ENCODE results near the gene KLHL2.
"Not testable (repeated sequence)": the region's sequence is repeated elsewhere in the genome, so short reads cannot be mapped to it uniquely, and the experiment has no call there.

The KLHL2 gene

DNA sequence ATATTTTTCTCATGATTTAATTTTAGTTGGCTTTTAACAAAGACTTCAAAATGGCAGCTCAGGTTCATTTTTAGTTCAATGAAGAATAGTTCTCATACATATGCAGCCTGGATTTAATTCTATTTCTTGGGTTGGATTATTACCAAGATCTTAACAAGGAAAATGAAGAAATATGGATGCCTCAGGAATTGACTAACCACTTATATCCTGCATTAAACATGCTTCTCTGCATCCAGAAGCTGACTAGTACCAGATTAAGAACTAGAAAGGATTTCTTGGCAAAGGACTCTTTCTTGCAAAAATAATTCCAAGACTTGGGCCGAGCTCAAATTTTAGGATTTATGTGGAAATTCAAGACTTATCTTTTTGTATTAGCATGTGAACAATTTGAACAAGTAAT lies 5.6 kb upstream of the KLHL2 start:
- in situ Hi-C loops (cut with MboI; ENCODE audit: low sequenced_read_pairs): no loop called here

DNA sequence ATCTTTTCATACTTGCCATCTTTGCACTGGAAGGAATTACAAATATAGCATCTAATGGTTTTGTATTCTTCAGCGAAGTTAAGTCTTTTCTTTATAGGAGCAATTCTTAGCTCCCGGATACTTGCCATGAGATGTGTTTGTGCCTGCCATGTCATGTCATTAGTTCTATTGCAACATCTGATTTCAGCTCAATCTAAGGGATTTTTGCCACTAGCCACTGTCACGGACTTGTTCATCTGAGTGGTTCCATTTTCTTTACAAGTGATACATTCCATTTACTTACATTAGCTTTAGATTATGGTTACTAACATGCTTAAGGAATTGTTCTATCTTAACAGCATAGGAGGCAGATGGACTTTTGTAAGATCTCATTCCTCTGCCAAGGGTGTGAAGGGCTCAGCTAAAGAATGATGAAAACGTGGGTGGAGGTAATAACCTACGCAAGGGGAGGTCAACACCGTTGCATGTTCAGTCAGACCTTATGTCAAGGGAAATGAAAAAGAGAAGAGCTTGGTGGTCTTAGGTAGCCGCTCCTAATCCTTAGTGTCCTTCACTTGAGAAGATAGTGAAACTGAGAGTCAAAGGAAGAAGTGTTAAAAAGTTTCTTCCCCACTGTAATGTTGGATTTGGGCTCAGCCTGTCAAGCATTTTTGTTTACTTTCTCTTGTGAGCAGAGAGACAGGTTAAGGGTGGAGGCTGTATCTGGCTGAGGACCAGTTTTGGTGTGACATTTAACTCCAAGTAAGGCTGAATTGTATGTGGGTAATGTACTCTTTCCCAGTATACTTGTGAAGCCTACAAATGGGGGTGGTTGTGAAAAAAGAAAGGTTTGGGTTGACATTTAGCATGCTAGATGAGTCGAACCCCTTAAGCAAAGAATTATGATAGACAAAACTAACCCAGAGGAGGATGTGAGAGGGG lies 3.6 kb upstream of the KLHL2 start:
- in situ Hi-C loops (cut with MboI; ENCODE audit: low sequenced_read_pairs): no loop called here

DNA sequence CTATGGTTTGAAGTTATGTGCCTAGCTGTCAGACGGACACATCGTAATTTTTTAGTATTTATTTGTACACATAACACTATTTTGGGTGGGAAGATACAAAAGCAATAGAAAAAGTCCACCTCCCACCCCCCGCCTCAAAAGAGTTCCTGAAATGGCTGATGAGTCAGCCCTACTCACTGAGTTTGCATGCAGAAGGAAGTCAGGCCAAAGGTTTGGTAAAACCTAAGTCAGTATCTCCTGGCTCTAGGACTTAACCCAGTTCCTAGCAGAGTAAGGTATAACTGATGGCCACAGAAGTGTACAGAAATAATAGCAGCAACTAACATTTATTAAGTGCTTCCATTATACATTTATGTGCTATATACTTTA lies 2.9 kb upstream of the KLHL2 start:
- in situ Hi-C loops (cut with MboI; ENCODE audit: low sequenced_read_pairs): no loop called here

DNA sequence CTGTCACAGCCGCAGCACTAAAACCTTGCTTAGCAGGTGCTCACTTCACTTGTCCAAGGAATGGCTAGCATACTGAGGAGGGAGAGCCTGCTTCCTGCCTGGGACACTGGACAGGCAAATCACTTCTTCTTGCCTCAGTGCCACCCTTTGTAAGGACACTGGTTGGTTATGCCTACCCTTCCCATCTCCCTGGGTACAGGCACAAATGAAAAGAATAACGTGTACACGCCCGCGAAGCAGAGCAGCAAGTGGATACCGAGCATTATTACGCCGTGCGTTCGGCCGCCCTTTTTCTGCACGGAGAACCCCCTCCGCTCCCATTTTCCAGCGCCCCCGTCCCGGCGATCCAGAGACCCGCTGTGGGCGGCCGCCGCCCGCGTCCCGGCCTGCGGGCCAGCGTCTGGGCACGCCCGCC lies 338 bp upstream of the KLHL2 start:
- in situ Hi-C loops (cut with MboI; ENCODE audit: low sequenced_read_pairs): no loop called here

DNA sequence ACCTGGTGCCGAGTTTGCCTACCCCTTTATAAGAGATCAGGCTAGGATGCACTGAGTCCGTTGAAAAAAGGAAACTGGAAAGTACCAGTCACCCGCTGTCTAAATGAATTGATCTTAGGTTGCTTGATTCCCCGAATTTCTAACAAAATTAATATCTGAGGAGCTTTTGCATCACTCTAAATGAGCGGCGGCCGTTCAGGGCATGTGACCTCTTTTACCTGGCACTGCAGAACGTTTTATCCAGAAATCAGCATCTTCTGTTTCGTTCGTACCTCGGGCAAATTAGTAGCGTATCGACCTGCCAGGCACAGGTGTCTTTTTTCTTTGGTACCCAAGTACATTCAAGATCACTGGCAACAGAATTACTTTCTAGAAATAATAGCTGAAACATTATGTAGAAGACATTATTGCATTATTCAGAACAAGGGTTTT lies 876 bp downstream of the KLHL2 start:
- in situ Hi-C loops (cut with MboI; ENCODE audit: low sequenced_read_pairs): no loop called here

DNA sequence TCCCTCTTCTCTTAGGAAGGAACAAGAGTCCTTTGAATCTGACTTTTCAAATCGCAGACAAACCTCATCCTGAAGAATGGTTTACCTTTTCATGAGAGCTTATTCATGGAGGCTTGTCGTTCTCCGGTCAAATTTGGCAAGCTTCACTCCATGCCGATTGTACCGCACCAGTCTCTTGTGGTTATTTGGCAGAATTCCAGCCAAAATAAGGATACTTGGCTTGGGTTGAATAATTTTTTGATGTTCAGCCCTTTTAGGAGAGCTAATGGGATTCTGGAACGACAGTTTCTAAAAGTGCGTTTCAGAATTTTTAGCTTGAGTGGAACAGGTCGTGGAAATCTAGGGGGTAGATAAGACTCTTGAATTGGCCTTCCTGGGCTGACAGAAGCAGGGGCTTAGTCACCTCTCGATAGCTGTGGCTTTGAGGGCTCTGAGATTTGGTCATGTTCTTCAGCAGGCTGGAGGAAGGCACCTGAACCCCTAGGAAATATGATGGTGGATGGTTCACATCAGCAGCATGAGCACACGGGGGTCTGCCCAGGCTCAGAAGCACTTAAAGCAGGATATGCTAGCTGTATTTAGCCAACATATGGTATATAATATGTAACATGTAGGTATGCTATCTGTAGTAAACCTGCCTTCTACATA lies 1.5 kb downstream of the KLHL2 start:
- in situ Hi-C loops (cut with MboI; ENCODE audit: low sequenced_read_pairs): no loop called here

DNA sequence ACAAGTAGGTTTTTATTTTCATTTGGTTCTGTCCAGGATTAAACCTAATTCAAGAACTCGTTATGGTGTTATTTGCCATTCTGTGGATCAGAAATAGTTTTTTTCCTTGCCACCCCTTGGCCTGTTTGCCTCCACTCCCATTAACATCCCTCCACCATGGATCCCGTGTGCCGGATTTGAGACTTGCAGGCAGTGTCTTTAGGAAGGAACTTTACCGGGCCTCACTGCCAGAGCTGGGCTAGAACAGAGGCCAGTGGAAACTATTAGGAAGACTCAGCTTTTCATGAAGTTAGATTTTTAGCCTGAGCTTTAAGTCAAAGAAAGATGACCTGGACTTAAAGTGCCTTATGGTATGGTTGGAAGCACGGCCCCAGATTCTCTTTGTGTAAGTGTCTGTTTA lies 2.4 kb downstream of the KLHL2 start:
- in situ Hi-C loops (cut with MboI; ENCODE audit: low sequenced_read_pairs): no loop called here

DNA sequence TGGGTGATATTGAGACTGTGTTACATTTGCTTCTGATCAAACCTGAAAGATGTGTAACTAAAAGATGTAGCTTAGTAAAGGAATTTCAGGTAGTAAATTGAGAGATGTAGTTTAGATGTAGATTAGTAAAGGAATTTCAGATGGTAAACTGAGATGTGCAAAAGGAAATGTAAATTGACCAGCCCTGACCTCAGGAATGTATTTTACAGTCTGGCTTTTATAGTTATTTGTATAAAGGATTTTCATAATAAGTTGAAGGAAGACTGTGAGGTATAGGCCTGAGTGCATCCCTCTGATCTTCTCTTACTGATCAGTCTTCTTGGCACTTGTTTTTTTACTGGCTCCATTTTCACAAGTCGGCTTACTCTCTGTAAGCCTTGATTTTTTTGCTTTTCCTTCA lies 3.2 kb downstream of the KLHL2 start:
- in situ Hi-C loops (cut with MboI; ENCODE audit: low sequenced_read_pairs): no loop called here

DNA sequence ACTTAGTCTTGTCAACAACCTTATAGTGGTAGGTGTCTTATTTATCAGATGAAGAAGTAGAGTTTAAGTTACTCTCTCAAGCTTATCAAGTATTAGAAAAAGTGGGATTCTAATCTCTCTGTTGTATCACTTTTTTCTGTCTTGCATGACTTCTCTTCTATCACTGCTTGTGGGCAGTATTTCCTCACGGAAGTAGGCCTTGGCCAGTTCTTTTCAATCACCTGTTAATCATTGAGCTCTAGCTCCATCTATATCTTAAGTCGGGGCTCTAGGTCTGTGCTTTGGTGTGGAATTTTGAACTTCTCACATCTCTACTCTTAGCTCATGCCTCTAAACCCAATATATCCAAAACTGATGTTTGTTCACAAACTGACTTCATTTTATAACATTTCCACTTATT lies 5.3 kb downstream of the KLHL2 start:
- in situ Hi-C loops (cut with MboI; ENCODE audit: low sequenced_read_pairs): not testable (repeated sequence)

DNA sequence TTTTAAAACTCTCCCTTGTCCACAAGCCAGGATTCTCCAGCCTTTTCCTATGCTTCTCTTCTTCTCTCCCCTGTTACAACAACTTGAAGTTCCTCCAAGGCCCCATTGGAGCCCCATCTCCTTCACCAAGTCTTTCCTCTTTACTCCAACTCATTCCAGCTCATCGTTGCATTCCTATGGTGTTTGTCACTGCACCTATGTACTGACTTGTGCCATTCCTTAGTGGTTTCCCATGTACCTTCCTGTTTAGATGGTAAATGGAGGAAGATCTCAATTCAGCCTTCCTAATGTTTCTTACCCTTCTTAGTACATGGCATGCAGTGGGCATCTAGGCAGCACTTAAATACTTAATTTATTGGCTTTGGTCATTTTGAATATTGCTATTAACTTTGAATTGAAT lies 6.0 kb downstream of the KLHL2 start:
- in situ Hi-C loops (cut with MboI; ENCODE audit: low sequenced_read_pairs): not testable (repeated sequence)

DNA sequence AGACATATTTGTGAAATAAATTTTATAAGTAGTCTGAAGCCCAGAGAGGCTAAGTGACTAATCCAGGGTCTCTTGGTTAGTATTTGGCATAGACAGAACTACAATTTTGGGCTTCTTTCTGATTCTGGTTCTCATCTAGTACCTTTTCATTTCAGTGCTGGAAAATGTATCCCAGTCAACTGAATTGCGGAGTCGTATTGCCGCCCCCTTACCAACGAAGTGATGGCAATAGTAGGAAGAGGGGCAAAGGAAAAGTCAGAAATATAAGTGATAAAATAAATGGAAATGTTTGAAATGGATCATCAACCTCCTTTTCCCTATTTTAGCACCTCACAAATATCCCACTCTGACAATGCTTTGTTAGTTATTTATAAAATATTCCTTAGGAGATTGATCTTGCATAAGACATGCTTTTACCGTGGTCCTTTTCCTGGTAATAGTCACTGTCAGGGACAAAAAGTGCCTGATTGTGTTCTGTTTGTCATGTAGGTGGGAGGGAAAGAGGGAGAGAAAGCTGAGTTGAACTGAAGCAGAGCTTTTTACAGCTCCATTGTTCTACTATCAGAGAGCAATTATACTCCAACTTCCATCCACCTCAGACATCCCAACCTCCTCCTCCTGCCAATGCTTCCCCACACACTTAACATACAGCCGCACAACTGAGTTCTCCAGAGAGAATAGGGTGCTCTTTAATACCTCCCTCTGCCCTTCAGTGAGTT lies 6.8 kb downstream of the KLHL2 start:
- in situ Hi-C loops (cut with MboI; ENCODE audit: low sequenced_read_pairs): not testable (repeated sequence)

DNA sequence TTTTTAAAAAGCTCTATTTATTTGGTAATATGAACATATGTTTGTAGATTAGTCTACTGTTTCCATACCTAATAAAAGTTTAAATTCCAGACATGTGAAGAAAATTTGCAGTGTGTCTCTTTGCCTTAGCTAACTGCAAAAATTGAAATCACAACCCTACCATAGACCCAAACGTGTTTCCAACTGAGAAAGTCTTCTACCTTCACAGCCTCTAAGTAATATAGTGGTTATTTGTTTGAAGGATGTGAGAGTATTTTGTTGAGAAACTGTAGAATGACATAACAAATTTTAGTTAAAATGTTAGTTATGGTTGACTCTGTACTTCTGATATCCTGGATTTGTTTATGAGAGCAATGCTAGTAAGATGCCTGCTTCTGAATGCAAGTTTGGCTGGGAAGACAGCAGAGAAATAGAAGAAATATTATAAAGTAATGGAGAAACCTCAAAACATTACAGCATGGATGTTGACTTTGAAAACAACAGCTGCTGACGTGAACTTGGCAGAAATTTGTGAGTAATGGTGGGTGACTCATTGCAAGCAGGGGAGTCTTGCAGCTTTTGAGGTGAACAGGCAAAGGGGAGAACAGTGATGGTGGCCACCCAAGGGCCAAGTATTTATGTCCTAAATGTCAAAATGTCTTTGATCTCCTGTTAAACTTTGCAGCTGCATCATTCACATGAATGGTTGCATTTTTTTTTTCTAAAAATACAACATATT lies 7.8 kb downstream of the KLHL2 start:
- in situ Hi-C loops (cut with MboI; ENCODE audit: low sequenced_read_pairs): not testable (repeated sequence)

DNA sequence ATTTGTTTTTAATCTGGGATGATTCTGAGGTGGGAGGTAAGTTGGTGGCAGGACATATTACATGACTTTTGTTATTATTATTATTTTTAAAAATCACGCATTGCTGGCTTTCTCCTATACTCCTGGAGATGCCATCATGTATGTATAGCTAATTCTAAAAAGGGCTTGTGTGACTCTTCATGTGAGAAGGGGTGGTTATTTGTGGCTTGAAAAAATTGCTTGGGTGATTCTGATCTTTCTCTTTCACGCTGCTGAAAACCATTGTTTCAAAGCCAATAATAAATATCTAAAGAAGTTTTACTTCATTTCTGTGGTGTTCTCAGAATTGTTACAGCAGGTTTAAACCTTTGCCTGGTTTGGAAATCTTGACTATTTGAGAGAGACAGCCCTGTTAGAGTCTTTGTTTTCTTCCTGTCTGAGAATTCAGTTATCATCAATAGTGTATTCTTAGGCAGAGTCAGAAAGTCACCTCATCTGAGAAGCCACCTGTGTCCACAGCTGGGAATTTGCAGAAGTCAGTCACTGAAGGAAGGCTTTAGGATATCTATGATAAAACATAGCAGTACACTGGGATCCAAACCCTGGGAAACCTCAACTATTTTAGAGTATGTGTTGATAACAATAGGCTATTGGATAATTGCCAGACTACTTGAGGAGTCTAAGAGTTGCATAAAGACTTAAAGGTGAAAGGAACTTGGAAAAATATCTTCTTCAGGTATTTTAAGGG lies 8.6 kb downstream of the KLHL2 start:
- in situ Hi-C loops (cut with MboI; ENCODE audit: low sequenced_read_pairs): not testable (repeated sequence)

DNA sequence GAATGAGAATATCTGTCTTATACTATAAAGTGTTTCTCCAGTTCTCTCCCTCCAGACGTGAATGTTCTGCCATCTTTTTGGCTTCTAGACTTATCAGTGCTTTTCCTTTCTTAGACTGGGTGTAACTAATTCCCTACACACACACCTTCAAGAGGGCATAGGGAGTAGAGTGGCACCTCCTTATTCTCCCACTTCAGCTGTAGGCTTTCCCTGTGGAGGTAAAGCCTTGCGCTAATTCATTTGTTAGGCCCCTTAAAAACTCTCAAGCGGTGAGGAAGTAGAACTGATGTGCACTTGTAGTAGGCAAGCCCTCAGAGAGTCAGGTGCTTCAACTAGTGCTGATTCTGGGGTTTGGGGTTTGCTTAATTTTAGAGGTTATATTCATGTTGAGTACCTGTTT lies 10.0 kb downstream of the KLHL2 start:
- in situ Hi-C loops (cut with MboI; ENCODE audit: low sequenced_read_pairs): no loop called here

DNA sequence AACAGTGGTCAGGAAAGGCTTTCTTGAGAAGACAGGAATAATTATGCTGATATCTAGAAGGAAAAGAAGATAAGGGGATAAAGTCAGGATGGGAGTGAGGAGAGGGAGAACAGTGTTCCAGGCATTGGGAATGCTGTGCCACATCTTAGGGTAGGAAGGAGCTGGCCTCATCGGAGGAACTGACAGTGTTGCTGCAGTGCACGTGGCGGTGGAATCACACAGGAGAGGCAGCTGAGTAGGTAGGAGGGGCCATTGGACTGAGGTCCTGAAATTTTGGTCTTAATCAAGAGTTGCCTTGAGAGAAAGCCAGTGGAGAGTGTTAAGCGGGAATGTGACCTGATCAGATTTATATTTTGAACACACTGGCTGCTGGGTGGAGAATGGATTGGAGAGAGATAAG lies 13.9 kb downstream of the KLHL2 start:
- in situ Hi-C loops (cut with MboI; ENCODE audit: low sequenced_read_pairs): not testable (repeated sequence)

DNA sequence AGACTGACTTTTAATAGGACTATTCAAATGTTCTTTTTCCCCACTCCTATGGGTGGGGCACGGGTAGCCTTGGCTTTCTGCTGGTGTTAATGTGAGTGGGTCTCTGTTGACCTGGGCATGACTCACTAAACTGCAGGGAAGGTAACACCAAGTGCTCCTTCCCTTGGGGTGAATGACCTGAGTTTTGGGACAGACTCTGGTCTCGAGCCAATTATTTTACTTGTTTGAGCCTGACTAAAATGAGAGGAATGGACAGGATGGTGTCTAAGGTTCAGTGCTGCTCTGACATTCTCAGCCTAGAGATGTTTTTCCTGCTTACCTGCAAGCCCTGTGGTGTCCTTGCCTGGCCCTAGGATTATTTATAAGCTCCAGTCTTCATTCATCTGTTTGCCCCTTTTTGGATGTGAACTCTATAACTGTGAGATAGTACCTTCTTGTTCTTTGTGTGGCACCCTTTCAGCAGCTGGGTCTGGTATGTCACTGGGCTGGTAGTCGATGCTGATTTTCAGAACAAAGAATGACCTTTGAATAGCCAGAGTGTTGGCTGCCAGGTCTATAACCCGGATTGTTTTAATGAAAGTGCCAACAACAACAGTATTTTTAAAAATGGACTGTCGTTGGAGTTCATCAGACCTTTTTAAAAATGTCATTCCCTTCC lies 14.8 kb downstream of the KLHL2 start:
- in situ Hi-C loops (cut with MboI; ENCODE audit: low sequenced_read_pairs): not testable (repeated sequence)

DNA sequence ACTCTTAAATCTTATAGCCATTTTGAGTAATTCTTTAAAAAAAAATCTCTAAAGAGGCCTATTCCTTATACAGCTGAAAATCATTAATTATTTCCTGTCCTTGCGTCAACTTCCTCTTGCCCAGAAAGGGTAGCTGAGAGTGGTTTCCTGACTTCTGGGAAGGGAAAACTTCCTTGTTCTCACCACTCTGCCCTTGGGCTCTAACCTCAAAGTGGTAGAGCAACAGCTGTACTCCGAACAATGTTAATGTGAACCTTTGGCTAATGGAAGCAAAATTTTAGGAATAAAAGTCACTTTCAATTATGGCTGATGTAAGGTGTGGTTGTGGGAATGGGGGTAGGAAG lies 15.3 kb downstream of the KLHL2 start:
- in situ Hi-C loops (cut with MboI; ENCODE audit: low sequenced_read_pairs): no loop called here

DNA sequence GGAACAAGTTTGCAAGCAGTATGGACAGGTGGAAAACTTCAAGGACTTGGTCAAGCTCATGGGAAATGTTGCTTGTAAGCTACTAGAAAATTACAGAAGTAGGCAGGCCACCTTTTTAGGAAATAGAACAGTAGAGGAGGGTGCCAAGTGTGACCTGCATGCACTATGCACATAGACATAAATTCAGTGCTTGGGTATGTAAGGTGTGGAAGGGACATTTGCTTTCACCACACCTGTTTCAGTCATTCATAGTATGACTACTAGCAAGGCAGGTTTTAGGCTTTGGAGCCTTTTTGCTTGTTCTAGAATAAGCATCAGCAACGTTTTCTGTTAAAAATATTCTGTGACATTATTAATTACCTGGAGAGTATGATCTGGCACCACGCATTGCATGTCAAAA lies 20.0 kb downstream of the KLHL2 start:
- in situ Hi-C loops (cut with MboI; ENCODE audit: low sequenced_read_pairs): not testable (repeated sequence)

DNA sequence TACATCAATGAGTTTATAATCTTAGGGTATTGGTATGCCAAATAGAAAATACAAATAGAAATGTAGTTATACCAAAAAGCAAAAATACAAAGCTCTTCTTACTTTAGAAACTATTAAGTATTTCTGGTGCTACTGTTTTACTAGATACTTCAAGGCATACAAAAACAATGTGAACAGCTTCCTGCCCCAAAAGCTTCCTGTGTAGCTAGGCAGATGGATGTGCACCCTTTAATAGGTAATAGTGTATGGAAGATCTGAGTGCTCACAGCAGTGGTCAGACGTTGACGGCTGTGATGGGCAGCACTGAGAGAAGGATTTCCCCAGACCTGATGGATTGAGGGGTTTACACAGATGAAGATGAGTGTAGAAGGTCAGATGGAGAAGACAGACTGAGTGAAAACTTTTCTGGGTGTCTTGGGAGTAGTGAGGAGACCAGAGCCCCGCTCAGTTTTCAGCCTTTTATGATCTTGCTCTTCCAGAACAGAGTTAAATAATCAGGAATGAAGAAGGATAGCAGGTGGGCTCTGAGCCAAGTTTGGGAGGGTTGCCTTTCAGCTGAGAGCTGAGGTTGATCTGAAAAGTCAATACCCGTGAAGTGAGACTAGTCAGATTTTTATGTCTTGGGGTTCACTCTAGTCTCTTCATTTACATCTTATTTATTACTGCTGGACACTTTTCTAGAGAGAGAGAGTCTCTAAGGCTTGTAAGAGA lies 22.3 kb downstream of the KLHL2 start:
- in situ Hi-C loops (cut with MboI; ENCODE audit: low sequenced_read_pairs): not testable (repeated sequence)

Measured in HL-60/S4 treated with retinoic acid at 250 ng/mL for 4 days and 3 days (cell line).